Measurements from ENCODE around the gene CDK15. TPM values are rescaled to one million over a fixed set of nuclear protein-coding genes. Genes with fewer than 3 reads are reported as not detected.

CDK15 gene
- total RNA-seq, 1 donor from 2014 or later, result 1.5 TPM

DNA sequence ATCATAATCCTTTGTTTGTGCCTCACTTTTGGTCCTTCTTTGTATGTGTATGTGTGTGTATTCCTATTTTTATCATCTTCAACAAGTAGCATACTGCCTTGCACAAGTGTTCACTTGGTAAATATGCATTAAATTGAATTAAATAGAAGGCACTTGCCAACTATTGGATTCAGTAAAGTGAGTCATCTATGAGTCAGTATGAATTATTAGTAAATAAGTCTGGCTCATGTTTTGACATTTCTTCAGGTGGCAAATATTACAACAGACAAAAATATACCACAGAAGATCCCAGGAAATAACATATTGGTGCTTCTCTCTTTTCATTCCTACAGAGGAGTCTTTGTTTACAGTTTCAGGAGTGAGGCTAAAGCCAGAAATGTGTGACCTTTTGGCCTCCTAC lies 84.1 kb downstream of the CDK15 start:
- H3K36me3 ChIP-seq, result no peaks in the 10 kb centered on the region
- intact Hi-C loops (cut with DNase I), result no loop called here
- TF ChIP-seq, protein P1, sequence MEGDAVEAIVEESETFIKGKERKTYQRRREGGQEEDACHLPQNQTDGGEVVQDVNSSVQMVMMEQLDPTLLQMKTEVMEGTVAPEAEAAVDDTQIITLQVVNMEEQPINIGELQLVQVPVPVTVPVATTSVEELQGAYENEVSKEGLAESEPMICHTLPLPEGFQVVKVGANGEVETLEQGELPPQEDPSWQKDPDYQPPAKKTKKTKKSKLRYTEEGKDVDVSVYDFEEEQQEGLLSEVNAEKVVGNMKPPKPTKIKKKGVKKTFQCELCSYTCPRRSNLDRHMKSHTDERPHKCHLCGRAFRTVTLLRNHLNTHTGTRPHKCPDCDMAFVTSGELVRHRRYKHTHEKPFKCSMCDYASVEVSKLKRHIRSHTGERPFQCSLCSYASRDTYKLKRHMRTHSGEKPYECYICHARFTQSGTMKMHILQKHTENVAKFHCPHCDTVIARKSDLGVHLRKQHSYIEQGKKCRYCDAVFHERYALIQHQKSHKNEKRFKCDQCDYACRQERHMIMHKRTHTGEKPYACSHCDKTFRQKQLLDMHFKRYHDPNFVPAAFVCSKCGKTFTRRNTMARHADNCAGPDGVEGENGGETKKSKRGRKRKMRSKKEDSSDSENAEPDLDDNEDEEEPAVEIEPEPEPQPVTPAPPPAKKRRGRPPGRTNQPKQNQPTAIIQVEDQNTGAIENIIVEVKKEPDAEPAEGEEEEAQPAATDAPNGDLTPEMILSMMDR (IDR thresholded peaks at IDR 0.05), result no peak
- H3K27me3 ChIP-seq, result no peaks in the 10 kb centered on the region
- DNase-seq (ENCODE audit: low spot score in 2 of 2), result no peak
- H3K4me3 ChIP-seq, result no peak overlapping the region
- H3K9me3 ChIP-seq, result no peaks in the 10 kb centered on the region
- no peaks in the 10 kb centered on the region for H3K4me1 ChIP-seq
- H3K27ac ChIP-seq, result no peak overlapping the region

DNA sequence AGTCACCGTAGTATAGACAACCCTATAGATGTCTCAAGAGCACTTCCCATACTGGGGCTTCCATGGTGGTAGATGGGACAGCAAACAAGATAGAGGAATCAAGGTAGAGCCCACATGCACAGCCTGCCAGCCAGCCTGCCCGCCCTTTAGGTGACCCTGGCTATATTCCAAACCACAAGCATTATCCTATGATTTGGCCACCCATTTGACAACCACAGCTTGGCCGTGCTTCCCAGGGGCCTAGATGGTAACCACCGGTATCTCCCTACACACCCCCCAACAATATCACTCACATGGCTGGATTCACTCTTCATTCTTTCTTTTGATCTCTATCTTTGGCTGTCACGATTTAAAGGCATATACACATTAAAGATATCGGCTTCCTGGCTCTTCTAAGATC lies 85.3 kb downstream of the CDK15 start:
- H3K4me3 ChIP-seq, result no peak overlapping the region
- no peaks in the 10 kb centered on the region for H3K9me3 ChIP-seq
- TF ChIP-seq, protein P1 (IDR thresholded peaks at IDR 0.05), result no peak
- H3K4me1 ChIP-seq, result no peaks in the 10 kb centered on the region
- H3K27me3 ChIP-seq, result no peaks in the 10 kb centered on the region
- intact Hi-C loops (cut with DNase I), result no loop called here
- H3K27ac ChIP-seq, result no peak overlapping the region
- DNase-seq (ENCODE audit: low spot score in 2 of 2), result no peak
- H3K36me3 ChIP-seq, result no peaks in the 10 kb centered on the region

DNA sequence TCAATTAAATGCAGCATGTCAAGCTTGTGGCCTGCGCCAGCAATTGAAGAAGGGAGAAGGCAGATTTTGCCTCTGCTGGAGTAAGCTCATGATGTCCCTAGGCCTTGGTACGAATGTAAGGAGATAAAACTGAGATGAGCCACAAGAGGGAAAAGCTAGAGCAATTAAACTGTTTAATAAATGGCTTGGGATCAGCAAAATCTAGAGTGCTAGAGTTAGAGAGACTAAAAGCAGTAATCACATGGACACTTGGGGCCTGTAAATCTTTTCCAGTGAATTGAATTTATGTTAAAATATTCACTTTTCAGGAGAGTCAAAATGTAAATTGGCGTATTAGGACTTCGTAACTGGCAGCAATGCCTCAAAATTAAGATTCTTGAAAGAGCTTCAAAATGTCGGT lies 86.2 kb downstream of the CDK15 start:
- Histone ChIP-seq H3K9me3 (no peaks in the 10 kb centered on the region), H3K27ac (no peak overlapping the region), H3K27me3 (no peaks in the 10 kb centered on the region), H3K36me3 (no peaks in the 10 kb centered on the region), H3K4me3 (no peak overlapping the region), H3K4me1 (no peaks in the 10 kb centered on the region)
- no peak for DNase-seq (ENCODE audit: low spot score in 2 of 2)
- TF ChIP-seq, protein P1 (IDR thresholded peaks at IDR 0.05), result no peak
- intact Hi-C loops (cut with DNase I), result no loop called here

DNA sequence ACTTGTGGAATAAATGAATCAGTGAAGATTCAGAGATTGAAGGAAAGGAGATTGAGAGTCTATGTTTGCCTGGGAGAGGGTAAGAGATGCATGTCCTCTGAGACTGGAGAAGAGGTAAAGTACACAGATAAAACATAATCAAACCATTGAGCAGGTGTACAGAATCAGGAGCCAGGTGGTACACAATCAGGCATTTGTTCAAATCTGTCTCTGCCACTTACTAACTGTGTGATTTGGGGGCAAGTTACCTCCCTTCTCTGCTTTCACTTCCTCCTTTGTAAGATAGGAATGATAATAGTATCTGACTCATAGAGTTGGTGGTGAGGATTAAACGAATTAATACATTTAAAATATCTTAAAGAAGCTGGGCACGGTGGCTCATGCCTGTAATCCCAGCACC lies 94.0 kb downstream of the CDK15 start:
- TF ChIP-seq, protein P1 (IDR thresholded peaks at IDR 0.05), result no peak

DNA sequence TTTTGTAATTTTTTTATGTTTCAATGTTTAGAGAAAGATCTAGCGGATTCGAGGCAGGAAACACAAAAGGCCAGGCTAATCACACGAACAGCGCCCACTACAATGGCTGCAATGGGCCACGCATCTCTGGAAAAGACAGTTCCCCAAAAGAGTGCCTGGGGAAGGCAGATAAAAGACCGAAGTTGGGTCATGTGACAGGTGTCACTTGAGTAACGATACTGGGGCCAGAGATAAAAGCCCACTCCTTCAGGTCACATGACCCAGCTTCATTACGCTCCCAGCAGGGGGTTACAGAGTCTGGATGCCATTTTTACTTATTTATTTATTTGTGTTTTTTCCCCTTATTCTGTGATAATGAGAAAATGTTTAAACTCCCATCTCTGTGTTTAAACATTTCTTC lies 95.4 kb downstream of the CDK15 start:
- DNase-seq (ENCODE audit: low spot score in 2 of 2), result no peak
- H3K4me1 ChIP-seq, result no peaks in the 10 kb centered on the region
- TF ChIP-seq, protein P1 (IDR thresholded peaks at IDR 0.05), result no peak
- intact Hi-C loops (cut with DNase I), result no loop called here
- H3K9me3 ChIP-seq, result no peaks in the 10 kb centered on the region
- H3K27ac ChIP-seq, result no peak overlapping the region
- H3K4me3 ChIP-seq, result no peak overlapping the region
- H3K27me3 ChIP-seq, result no peaks in the 10 kb centered on the region
- H3K36me3 ChIP-seq, result no peaks in the 10 kb centered on the region

More for the DNA sequence above, 94.0 kb downstream of the CDK15 start:
- H3K4me1 ChIP-seq, result no peaks in the 10 kb centered on the region
- no peak overlapping the region for H3K4me3 ChIP-seq
- DNase-seq (ENCODE audit: low spot score in 2 of 2), result no peak
- H3K27me3 ChIP-seq, result no peaks in the 10 kb centered on the region
- no peaks in the 10 kb centered on the region for H3K36me3 ChIP-seq
- intact Hi-C loops (cut with DNase I), result no loop called here
- no peaks in the 10 kb centered on the region for H3K9me3 ChIP-seq
- H3K27ac ChIP-seq, result no peak overlapping the region

Data from ascending aorta (tissue), 2 donors.